OCI-LY7 (cell line): ENCODE results near the gene SPATA21. TPM values are rescaled to one million over a fixed set of nuclear protein-coding genes. Genes with fewer than 3 reads are reported as not detected.

ENCODE experiments used
- BruUV-seq: library from RNA; stranded (reverse); fragments of 400-500 nt; replicated peaks from 2 replicates; lab custom pipeline; 2021; lab: Mats Ljungman, UMichigan
- CTCF ChIA-PET: fragments of 300-600 bp; sonication (Branson Sonifier 250); formaldehyde crosslinking; loops from one replicate; lab custom pipeline; 2022; ENCODE audit warnings: antibody characterized with exemption; ENCODE audit not compliant: unreplicated experiment; lab: Charles Lee
- POLR2A ChIA-PET: fragments of 300-600 bp; sonication (Branson Sonifier 250); formaldehyde crosslinking; loops from one replicate; lab custom pipeline; 2022; ENCODE audit warnings: antibody characterized with exemption; lab: Charles Lee
- DNase-seq: peaks from one replicate; pipeline ENCODE4 v3.0.0-alpha.2; 2015; ENCODE audit warnings: low spot score
- H2AFZ ChIP-seq: fragments of 200-600 bp; sonication (generic), shearing (Covaris generic); 2 replicates; pipeline ENCODE4 v1.6.1; 2014; ENCODE audit warnings: mild to moderate bottlenecking, antibody characterized with exemption, low read length, moderate library complexity
- H3K27ac ChIP-seq: fragments of 200-600 bp; sonication (generic); 2 replicates; pipeline ENCODE4 v1.5.1; 2014; ENCODE audit warnings: mixed run types, low read depth, mild to moderate bottlenecking, moderate library complexity, low read length, inconsistent platforms; ENCODE audit not compliant: poor library complexity, severe bottlenecking
- H3K36me3 ChIP-seq: fragments of 200-600 bp; sonication (generic); 2 replicates; pipeline ENCODE4 v1.6.1; 2014; ENCODE audit warnings: mild to moderate bottlenecking, antibody characterized with exemption, low read length, moderate library complexity, mixed read lengths; ENCODE audit not compliant: insufficient read depth
- H3K4me1 ChIP-seq: fragments of 200-600 bp; sonication (generic); 2 replicates; pipeline ENCODE4 v1.5.1; 2014; ENCODE audit warnings: mild to moderate bottlenecking, low read length; ENCODE audit not compliant: insufficient read depth, poor library complexity, severe bottlenecking
- H3K4me2 ChIP-seq: fragments of 200-600 bp; sonication (generic); 2 replicates; pipeline ENCODE4 v1.6.1; 2014; ENCODE audit warnings: mild to moderate bottlenecking, low read length
- H3K4me3 ChIP-seq: fragments of 200-600 bp; sonication (generic); 2 replicates; pipeline ENCODE4 v1.5.1; 2014; ENCODE audit warnings: mild to moderate bottlenecking, low read depth, low read length; ENCODE audit not compliant: poor library complexity, severe bottlenecking
- H3K79me2 ChIP-seq: fragments of 200-600 bp; sonication (generic); 2 replicates; pipeline ENCODE4 v1.6.1; 2016; ENCODE audit warnings: low read depth, mild to moderate bottlenecking, low read length, moderate library complexity, mixed read lengths; ENCODE audit not compliant: insufficient read depth
- H3K9me2 ChIP-seq: fragments of 200-600 bp; sonication (generic); 2 replicates; pipeline ENCODE4 v1.6.1; 2016; ENCODE audit warnings: mild to moderate bottlenecking, low read length, mixed read lengths; ENCODE audit not compliant: insufficient read depth
- H3K9me3 ChIP-seq: fragments of 200-600 bp; sonication (generic); 2 replicates; pipeline ENCODE4 v1.6.1; 2014; ENCODE audit warnings: mild to moderate bottlenecking, mixed run types, low read length, mixed read lengths
- H4K20me1 ChIP-seq: fragments of 200-600 bp; sonication (generic); 2 replicates; pipeline ENCODE4 v1.6.1; 2014; ENCODE audit warnings: mild to moderate bottlenecking, antibody characterized with exemption, low read length, moderate library complexity, mixed read lengths; ENCODE audit not compliant: insufficient read depth
- EZH2phosphoT487 ChIP-seq: fragments of 200-600 bp; sonication (generic); IDR thresholded peaks from 2 replicates; pipeline ENCODE4 v1.6.1; 2018; ENCODE audit warnings: low read depth, borderline replicate concordance, mild to moderate bottlenecking, mixed run types, antibody characterized with exemption, low read length, moderate library complexity, mixed read lengths
- intact Hi-C: fragments of 100-400 bp; cut with micrococcal nuclease; formaldehyde crosslinking; loops from one replicate; pipeline ENCODE4 v1.10.0; 2022; ENCODE audit not compliant: unreplicated experiment
- total RNA-seq, 2 experiments: library from RNA; depleted of rRNA in 1 of 2; stranded (reverse); fragments of >200 nt in 1 of 2; shearing (Covaris generic) in 1 of 2; gene quantifications; 2 replicates each; pipeline ENCODE4 v1.2.3, GENCODE V29; 2014 to 2022
- TF ChIP-seq, protein P1 (sequence below): fragments of 200-600 bp; sonication (generic); conservative IDR thresholded peaks from 2 replicates; pipeline ENCODE4 v1.5.1; 2014; ENCODE audit warnings: mild to moderate bottlenecking, antibody characterized with exemption, low read length, moderate library complexity, mixed read lengths

The SPATA21 gene
- total RNA-seq, 2 experiments from 2014 or later: 0.40 TPM; not detected in 1

DNA sequence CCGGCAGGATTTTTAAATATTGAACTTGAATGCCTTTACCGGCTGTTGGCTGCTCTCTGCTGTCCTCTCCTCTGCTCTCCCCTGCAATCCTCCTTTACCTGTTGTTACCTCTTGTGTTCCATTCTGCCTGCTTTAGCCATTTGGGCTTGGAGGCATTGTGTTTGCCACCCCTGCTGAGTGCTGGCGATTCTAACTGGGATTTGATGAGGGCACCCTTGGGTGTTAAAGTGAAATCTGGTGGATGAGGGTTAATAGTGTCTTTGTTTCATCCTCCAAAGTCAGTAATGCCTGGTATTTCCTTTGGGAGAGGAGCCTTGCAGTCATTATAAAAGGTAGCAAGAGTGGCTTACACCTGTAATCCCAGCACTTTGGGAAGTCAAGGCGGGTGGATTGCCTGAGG is 60.3 kb downstream of the SPATA21 start:
- peaks cover 34% of the 10 kb centered on the region for H4K20me1 ChIP-seq

DNA sequence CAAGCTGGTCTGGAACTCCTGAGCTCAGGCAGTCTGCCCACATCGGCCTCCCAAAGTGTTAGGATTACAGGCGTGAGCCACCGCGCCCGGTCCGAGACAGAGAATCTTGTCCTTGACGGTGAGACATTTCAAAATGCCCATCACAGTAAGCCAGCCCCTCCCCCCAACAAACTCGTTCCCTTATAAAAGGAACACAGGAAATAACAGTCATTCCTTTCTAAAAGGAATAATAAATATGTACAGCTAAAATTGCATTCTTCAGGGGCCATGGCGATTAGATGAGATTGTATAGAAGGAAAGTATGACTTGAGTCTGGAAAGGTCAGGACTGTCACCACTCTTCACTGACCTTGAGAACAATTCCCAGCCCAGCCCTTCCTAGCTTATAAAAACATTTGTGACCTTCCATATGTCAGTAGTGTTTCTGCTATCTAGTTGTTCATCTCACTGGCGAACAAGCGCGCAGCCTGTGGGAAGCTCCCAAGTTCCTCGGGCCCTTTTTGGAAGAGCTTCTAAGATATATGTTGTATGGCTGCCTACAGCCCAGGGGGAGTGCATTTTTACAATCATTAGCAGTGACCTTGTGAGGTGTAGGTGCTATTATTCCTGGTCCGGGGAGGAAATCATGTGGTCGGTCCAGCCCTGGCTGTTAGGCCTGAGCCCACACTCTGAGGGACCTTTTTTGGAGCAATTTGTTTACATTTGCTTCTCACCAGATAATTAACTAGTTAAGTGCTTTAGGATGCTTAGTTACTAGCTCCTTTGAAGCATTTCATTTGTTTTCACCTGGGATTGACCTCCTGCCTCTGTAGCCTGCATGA is 61.5 kb downstream of the SPATA21 start:
- H3K36me3 ChIP-seq: peaks cover 59% of the 10 kb centered on the region
- intact Hi-C loops: no loop called here
- CTCF ChIA-PET: no interaction called here
- H3K4me2 ChIP-seq: no peak overlapping the region
- H2AFZ ChIP-seq: no peak overlapping the region
- peaks cover 36% of the 10 kb centered on the region for H4K20me1 ChIP-seq
- TF ChIP-seq EZH2phosphoT487: no peak
- TF ChIP-seq, protein P1, sequence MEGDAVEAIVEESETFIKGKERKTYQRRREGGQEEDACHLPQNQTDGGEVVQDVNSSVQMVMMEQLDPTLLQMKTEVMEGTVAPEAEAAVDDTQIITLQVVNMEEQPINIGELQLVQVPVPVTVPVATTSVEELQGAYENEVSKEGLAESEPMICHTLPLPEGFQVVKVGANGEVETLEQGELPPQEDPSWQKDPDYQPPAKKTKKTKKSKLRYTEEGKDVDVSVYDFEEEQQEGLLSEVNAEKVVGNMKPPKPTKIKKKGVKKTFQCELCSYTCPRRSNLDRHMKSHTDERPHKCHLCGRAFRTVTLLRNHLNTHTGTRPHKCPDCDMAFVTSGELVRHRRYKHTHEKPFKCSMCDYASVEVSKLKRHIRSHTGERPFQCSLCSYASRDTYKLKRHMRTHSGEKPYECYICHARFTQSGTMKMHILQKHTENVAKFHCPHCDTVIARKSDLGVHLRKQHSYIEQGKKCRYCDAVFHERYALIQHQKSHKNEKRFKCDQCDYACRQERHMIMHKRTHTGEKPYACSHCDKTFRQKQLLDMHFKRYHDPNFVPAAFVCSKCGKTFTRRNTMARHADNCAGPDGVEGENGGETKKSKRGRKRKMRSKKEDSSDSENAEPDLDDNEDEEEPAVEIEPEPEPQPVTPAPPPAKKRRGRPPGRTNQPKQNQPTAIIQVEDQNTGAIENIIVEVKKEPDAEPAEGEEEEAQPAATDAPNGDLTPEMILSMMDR: no peak
- H3K9me3 ChIP-seq: no peaks in the 10 kb centered on the region
- H3K9me2 ChIP-seq: no peaks in the 10 kb centered on the region
- H3K4me1 ChIP-seq: peaks cover 3% of the 10 kb centered on the region
- POLR2A ChIA-PET: no interaction called here
- no peak for DNase-seq
- H3K27ac ChIP-seq: no peak overlapping the region
- BruUV-seq: no TSS peak
- peaks cover 99% of the 10 kb centered on the region for H3K79me2 ChIP-seq
- H3K4me3 ChIP-seq: no peak overlapping the region

More for the DNA sequence above, 60.3 kb downstream of the SPATA21 start:
- Histone ChIP-seq H3K27ac (no peak overlapping the region), H3K4me1 (peaks cover 3% of the 10 kb centered on the region), H2AFZ (no peak overlapping the region), H3K9me3 (no peaks in the 10 kb centered on the region), H3K79me2 (peaks cover 99% of the 10 kb centered on the region), H3K4me3 (no peak overlapping the region), H3K36me3 (peaks cover 61% of the 10 kb centered on the region), H3K9me2 (no peaks in the 10 kb centered on the region), H3K4me2 (no peak overlapping the region)
- TF ChIP-seq EZH2phosphoT487: no peak
- TF ChIP-seq, protein P1: no peak
- intact Hi-C loops: no loop called here
- ChIA-PET POLR2A (interaction anchor here (0.7 kb wide), 1 partner anchor 1962 kb away, joined by 3 read pairs; no protein-coding TSS in a partner anchor), CTCF (no interaction called here)
- no TSS peak for BruUV-seq
- no peak for DNase-seq

DNA sequence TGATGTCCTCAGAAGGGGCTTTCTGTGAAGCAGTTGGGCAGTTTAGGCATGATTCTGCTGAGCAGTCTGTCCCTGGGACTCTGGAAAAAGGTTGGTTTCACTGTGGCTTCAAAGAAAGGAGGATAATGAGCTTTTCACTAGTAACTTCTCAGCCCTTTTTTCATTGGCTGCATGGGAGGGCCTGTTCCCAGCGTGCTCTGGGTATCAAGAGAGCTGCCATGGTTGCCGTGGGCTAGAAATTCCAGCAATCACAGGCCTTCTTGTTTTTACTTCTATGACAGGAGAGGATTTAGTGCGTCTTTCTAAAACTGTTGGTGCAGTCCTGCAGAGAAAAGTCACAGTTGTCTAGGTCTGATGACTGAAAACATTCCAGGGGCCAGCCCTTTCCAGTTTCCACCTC is 63.0 kb downstream of the SPATA21 start:
- no peak overlapping the region for H3K4me2 ChIP-seq
- no peaks in the 10 kb centered on the region for H3K9me2 ChIP-seq
- DNase-seq: no peak
- peaks cover 5% of the 10 kb centered on the region for H3K4me1 ChIP-seq
- H3K79me2 ChIP-seq: peaks cover 99% of the 10 kb centered on the region
- no peaks in the 10 kb centered on the region for H3K9me3 ChIP-seq
- intact Hi-C loops: no loop called here
- no TSS peak for BruUV-seq
- no peak overlapping the region for H2AFZ ChIP-seq
- no peak overlapping the region for H3K27ac ChIP-seq
- POLR2A ChIA-PET: interaction anchor here (1.2 kb wide), 1 partner anchor 155 kb away, joined by 3 read pairs; no protein-coding TSS in a partner anchor
- H3K4me3 ChIP-seq: no peak overlapping the region
- peaks cover 38% of the 10 kb centered on the region for H4K20me1 ChIP-seq
- TF ChIP-seq EZH2phosphoT487: no peak
- TF ChIP-seq, protein P1: no peak
- peaks cover 52% of the 10 kb centered on the region for H3K36me3 ChIP-seq
- CTCF ChIA-PET: no interaction called here
